NCI-H510A treated with DMSO at 0.1 percent for 48 hours (cell line): ENCODE results near the gene UQCRH.
"Not testable (repeated sequence)": the region's sequence is repeated elsewhere in the genome, so short reads cannot be mapped to it uniquely, and the experiment has no call there.

Experiments
- DNase-seq: peaks from one replicate; lab custom pipeline; 2025; lab: John Stamatoyannopoulos, UW

Gene UQCRH

GRCh38 chr1:46333300-46334029 is 30.0 kb downstream of the UQCRH start:
- peak; percentile 35 for DNase-seq

- DNase-seq, result no peak
These were observed 30.5 kb downstream of the UQCRH start for GRCh38 chr1:46334030-46334384.

- DNase-seq, result no peak
These were observed 31.6 kb downstream of the UQCRH start for GRCh38 chr1:46335081-46335480.

GRCh38 chr1:46337409-46337808 is 33.9 kb downstream of the UQCRH start:
- DNase-seq, result not testable (repeated sequence)

- peak; percentile 85 for DNase-seq
These were observed 37.1 kb downstream of the UQCRH start, which contains the start of gene NSUN4 for GRCh38 chr1:46340404-46341221. Gene NSUN4 (plus strand): TSS chr1:46340807. CDS start chr1:46340827, 20 bp downstream.

- no peak for DNase-seq
These were observed 38.0 kb downstream of the UQCRH start for GRCh38 chr1:46341222-46342083.

- no peak for DNase-seq
These were observed 38.7 kb downstream of the UQCRH start for GRCh38 chr1:46342084-46342656.

- DNase-seq, result no peak
These were observed 39.3 kb downstream of the UQCRH start for GRCh38 chr1:46342677-46343350.

GRCh38 chr1:46343351-46343695 is 39.8 kb downstream of the UQCRH start:
- DNase-seq, result no peak

- DNase-seq, result no peak
These were observed 40.2 kb downstream of the UQCRH start for GRCh38 chr1:46343705-46344104.

- DNase-seq, result no peak
These were observed 41.0 kb downstream of the UQCRH start for GRCh38 chr1:46344481-46344880.

GRCh38 chr1:46345281-46345680 is 41.8 kb downstream of the UQCRH start:
- DNase-seq, result no peak

GRCh38 chr1:46352363-46352762 is 48.9 kb downstream of the UQCRH start:
- DNase-seq, result no peak

GRCh38 chr1:46355920-46356319 is 52.4 kb downstream of the UQCRH start:
- DNase-seq, result not testable (repeated sequence)

GRCh38 chr1:46362158-46362557 is 58.7 kb downstream of the UQCRH start:
- DNase-seq, result no peak

- no peak for DNase-seq
These were observed 59.6 kb downstream of the UQCRH start for GRCh38 chr1:46363121-46363520.

- DNase-seq, result no peak
These were observed 61.1 kb downstream of the UQCRH start for GRCh38 chr1:46364612-46365011.

- not testable (repeated sequence) for DNase-seq
These were observed 62.3 kb downstream of the UQCRH start for GRCh38 chr1:46365796-46366195.
